Progenitor cell of endocrine pancreas (in vitro differentiated cells): ENCODE data around the gene CD79B. TPM values are rescaled to one million over a fixed set of nuclear protein-coding genes. Genes with fewer than 3 reads are reported as not detected.

Experiments used
- DNase-seq: peaks from one replicate; pipeline ENCODE4 v3.0.0; 2021; ENCODE audit warnings: low spot score; ENCODE audit not compliant: unreplicated experiment
- H3K27ac Mint-ChIP-seq: 2 replicates; pipeline ENCODE4 v1.8.0; 2021; ENCODE audit warnings: mild to moderate bottlenecking, moderate library complexity, mixed read lengths
- H3K27me3 Mint-ChIP-seq: 2 replicates; pipeline ENCODE4 v1.8.0; 2021; ENCODE audit warnings: mixed read lengths
- H3K36me3 Mint-ChIP-seq: 2 replicates; pipeline ENCODE4 v1.8.0; 2022; ENCODE audit warnings: mixed read lengths; ENCODE audit not compliant: insufficient read depth
- H3K4me1 Mint-ChIP-seq: 2 replicates; pipeline ENCODE4 v1.8.0; 2021; ENCODE audit warnings: low read depth, mixed read lengths
- H3K4me3 Mint-ChIP-seq: 2 replicates; pipeline ENCODE4 v1.8.0; 2021; ENCODE audit warnings: low read depth, mild to moderate bottlenecking, moderate library complexity, mixed read lengths
- H3K9me3 Mint-ChIP-seq: 2 replicates; pipeline ENCODE4 v1.8.0; 2021; ENCODE audit warnings: low read depth, mixed read lengths
- total RNA-seq: library from RNA; stranded (reverse); gene quantifications from 2 replicates; pipeline ENCODE4 v1.2.1, GENCODE V29; 2021
- TF ChIP-seq, protein P1 (sequence below): fragments of 200-600 bp; sonication (generic); IDR thresholded peaks from one replicate; pipeline ENCODE4 v1.5.0; 2021; ENCODE audit warnings: antibody characterized with exemption, mild to moderate bottlenecking; ENCODE audit not compliant: unreplicated experiment

CD79B gene
- total RNA-seq, 1 donor from 2014 or later: not detected

DNA sequence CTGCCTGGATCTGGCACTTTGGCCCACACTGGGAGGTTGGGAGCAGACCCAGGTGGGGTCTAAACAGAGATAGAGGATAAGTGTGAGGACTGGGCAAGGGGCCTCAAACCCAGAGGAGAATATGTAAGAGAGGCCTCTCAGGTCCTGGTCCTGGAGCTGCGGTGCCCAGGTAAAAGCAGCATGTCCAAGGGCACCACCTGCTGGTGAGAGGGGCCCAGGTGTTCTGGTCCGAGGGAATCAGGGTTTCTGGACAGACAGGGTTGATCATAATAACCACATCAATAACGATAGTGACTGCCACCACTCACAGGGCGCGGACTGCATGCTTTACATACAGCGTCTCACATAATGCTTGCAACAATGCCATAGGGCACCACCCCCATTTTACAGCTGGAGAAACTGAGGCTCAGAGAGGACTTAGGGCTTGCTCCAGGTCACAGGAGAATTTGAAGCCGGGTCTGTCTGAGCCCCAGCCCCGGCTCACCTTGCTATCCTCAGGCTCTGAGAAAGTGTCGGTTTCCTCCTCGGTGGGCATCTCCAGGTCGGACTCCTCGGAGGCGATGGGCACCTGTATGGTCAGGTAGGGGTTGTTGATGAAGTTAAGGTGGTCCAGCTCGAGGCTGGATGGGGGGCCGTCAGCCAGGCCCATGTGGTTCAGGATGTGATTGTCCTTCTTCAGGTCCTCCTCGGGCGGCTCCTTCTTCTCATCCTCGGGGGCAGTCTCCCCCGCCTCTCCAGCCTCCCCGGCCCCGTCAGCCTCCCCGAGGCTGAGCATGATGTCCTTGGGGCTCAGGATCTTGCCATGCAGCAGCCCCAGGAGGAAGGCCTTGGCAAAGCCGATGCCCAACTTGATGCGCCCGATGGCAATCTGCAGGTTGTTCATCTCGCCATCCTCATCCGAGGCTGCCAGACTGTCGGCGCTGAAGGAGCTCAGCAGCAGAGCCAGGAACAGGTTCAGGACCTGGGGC, 19.1 kb upstream of the CD79B start:
- TF ChIP-seq, protein P1, sequence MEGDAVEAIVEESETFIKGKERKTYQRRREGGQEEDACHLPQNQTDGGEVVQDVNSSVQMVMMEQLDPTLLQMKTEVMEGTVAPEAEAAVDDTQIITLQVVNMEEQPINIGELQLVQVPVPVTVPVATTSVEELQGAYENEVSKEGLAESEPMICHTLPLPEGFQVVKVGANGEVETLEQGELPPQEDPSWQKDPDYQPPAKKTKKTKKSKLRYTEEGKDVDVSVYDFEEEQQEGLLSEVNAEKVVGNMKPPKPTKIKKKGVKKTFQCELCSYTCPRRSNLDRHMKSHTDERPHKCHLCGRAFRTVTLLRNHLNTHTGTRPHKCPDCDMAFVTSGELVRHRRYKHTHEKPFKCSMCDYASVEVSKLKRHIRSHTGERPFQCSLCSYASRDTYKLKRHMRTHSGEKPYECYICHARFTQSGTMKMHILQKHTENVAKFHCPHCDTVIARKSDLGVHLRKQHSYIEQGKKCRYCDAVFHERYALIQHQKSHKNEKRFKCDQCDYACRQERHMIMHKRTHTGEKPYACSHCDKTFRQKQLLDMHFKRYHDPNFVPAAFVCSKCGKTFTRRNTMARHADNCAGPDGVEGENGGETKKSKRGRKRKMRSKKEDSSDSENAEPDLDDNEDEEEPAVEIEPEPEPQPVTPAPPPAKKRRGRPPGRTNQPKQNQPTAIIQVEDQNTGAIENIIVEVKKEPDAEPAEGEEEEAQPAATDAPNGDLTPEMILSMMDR: peak; percentile 72
- Mint-ChIP-seq H3K36me3 (no peaks in the 10 kb centered on the region), H3K27me3 (peaks cover 16% of the 10 kb centered on the region), H3K4me3 (no peak overlapping the region), H3K9me3 (no peaks in the 10 kb centered on the region), H3K27ac (peak overlapping the region; percentile 53), H3K4me1 (no peaks in the 10 kb centered on the region)
- peak; percentile 58 for DNase-seq

DNA sequence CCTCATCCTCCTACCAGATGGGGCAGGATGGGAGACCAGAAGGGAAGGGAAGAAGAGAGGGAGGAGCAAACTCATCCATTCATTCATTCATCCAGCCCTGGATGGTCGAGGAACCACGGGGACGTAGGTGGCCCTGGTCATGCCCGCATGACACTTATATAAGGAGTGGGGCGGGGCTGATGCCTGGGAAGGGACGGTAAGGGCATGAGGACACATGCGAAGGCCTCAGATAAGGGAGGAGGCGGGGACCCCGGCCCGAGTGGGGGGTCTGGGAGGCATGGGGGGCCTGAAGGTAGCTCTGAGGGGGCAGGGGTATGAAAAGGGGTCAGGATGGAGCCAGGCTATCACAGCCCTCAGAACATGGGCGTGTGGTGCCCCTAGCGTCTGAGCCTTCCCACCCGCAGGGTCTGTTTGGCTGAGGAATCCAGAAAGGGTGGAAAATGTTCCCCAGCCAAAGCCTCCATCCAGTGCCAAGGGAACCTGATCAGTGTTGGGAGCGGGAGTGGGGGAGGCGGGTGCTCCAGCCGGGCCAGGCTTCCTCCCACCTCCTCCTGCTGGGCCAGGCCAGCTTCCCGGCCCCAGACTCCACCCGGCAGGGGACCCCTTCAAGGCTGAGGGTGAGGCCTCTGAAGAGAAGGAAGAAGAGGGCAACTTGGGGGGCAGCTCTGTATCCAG, 17.6 kb upstream of the CD79B start:
- H3K36me3 Mint-ChIP-seq: no peaks in the 10 kb centered on the region
- no peak overlapping the region for H3K4me3 Mint-ChIP-seq
- TF ChIP-seq, protein P1: no peak
- no peaks in the 10 kb centered on the region for H3K9me3 Mint-ChIP-seq
- no peak overlapping the region for H3K27ac Mint-ChIP-seq
- H3K27me3 Mint-ChIP-seq: peaks cover 13% of the 10 kb centered on the region
- H3K4me1 Mint-ChIP-seq: no peaks in the 10 kb centered on the region
- no peak for DNase-seq

DNA sequence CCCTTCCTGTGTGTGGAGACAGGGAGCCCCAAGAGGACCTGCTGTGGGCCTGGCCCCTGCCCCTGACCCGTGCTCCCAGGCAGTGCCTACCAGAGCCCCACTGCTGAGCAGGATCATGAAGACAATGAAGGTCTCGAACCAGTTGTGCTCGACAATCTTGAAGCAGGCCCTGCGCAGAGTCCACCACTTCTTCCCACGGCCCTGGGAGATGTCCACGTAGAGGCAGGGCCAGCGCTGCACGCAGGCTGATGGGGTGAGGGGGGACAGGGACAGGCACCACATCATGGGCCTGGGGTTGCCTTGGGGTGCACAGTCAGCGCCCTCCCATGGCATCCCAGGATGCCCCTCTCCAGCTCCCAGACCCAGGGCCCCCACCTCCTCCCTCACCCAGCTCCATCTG, 16.4 kb upstream of the CD79B start:
- TF ChIP-seq, protein P1: no peak
- no peak overlapping the region for H3K4me3 Mint-ChIP-seq
- no peaks in the 10 kb centered on the region for H3K9me3 Mint-ChIP-seq
- peaks cover 9% of the 10 kb centered on the region for H3K27me3 Mint-ChIP-seq
- H3K4me1 Mint-ChIP-seq: no peaks in the 10 kb centered on the region
- no peak for DNase-seq
- no peaks in the 10 kb centered on the region for H3K36me3 Mint-ChIP-seq
- no peak overlapping the region for H3K27ac Mint-ChIP-seq

GRCh38 chr17:63947711-63948330, 15.7 kb upstream of the CD79B start:
- Mint-ChIP-seq H3K4me3 (no peak overlapping the region), H3K27ac (no peak overlapping the region), H3K4me1 (no peaks in the 10 kb centered on the region), H3K36me3 (no peaks in the 10 kb centered on the region), H3K27me3 (peaks cover 8% of the 10 kb centered on the region), H3K9me3 (no peaks in the 10 kb centered on the region)
- TF ChIP-seq, protein P1: no peak
- DNase-seq: no peak
